ENCODE measurements around the gene BCL11B.

BCL11B gene

DNA sequence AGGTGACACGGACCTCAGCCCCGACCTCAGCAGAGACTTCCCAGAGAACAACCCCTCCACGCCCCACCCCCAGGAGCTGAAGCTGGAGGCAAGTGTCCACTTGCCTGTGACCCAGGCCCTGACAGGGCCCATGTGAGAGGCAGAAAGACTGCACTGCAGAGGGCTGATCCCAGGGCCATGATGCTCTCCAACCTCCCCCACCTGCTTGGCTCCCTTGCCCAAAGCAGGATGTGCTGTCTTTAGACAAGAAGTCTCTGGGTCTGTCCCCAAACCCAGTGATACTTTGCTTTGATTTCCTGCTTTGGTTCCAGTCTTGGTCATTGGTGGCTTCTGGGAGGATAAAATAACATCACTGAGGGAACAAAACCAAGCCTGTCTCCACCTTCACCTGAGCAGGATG, 59.4 kb downstream of the BCL11B start:
- TF ChIP-seq GATA2 (IDR thresholded peaks at IDR 0.05; ENCODE audit: low read depth, low read length) (no peak), GATA3 (IDR thresholded peaks at IDR 0.05; ENCODE audit: low read depth, low read length) (no peak)

DNA sequence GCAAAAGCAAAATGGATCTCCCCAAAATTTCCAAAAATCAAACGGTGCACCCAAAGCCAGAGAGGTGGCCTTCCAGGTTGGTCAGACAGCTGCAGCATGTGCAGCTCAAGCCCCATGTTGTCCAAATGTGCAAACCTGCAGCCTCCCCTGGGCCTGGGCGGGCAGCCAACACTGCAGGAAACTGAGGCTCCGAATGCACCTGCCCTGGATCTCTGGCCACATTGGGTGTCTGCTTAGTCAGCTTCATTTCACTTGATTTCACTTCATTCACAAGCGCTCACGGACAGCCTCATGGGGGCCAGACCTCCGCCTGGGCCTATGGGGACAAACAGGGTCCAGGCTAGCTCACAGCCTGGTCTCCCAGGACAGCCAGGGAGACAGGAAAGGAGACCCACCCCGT, 59.8 kb downstream of the BCL11B start:
- TF ChIP-seq GATA3 (IDR thresholded peaks at IDR 0.05; ENCODE audit: low read depth, low read length) (no peak), GATA2 (IDR thresholded peaks at IDR 0.05; ENCODE audit: low read depth, low read length) (no peak)

DNA sequence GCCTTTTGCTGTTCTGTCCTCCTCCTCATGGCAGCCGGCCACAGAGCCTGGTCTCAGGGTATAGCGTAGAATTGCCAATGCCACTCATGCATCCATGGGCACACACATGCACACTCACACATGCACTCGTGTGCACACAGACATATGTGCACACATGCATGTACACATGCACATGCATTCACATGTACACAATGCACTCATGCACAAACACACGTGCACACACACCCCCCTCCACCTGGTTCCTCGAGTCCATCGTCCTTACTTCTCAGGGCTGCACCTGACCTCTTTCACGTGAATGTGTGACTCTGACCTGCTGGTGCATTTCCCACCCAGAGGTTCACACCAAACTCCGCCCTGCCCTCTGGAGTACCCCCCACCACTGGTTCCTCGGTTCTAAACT, 60.6 kb downstream of the BCL11B start:
- TF ChIP-seq GATA3 (IDR thresholded peaks at IDR 0.05; ENCODE audit: low read depth, low read length) (no peak), GATA2 (IDR thresholded peaks at IDR 0.05; ENCODE audit: low read depth, low read length) (no peak)

DNA sequence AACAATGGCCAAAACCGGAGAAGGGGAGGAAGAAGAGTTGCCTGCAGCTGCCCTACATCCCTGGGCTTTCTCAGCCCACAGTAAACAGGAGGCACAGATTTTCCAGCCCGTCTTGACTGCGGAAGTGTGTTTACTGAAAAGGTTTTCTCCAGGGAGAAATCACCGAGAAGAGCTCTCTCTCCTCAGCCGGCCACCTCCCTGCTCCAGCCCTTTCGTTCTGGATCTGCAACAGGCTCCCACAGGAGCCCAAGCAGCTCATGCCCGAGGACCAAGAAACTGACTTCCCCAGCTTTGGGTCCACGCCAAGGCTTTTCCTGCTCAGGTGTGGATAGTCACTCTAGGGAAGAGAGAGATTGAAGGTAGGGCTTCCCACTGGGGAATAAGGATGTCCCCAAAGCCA, 61.7 kb downstream of the BCL11B start:
- TF ChIP-seq GATA2 (IDR thresholded peaks at IDR 0.05; ENCODE audit: low read depth, low read length) (no peak), GATA3 (IDR thresholded peaks at IDR 0.05; ENCODE audit: low read depth, low read length) (no peak)

DNA sequence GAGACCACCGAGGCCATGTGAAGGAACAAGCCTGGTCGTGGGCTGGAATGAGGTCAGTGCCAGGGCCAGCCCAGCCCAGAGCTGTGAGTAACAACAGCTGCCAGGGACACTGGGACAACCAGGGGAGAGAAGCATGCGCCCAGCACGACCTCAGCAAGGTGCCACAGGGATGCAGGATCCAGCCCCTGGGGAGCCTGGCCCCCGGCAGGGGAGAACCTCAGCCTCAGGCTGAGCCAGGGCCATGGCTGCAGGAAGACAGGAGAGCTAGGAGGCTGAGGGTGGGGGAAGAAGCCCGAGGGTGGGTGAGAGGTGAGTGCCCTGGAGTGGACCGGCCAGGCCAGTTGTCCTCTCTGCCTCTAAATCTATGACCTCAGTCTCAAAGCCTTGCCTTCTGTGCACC, 62.6 kb downstream of the BCL11B start:
- TF ChIP-seq GATA2 (IDR thresholded peaks at IDR 0.05; ENCODE audit: low read depth, low read length) (no peak), GATA3 (IDR thresholded peaks at IDR 0.05; ENCODE audit: low read depth, low read length) (no peak)

DNA sequence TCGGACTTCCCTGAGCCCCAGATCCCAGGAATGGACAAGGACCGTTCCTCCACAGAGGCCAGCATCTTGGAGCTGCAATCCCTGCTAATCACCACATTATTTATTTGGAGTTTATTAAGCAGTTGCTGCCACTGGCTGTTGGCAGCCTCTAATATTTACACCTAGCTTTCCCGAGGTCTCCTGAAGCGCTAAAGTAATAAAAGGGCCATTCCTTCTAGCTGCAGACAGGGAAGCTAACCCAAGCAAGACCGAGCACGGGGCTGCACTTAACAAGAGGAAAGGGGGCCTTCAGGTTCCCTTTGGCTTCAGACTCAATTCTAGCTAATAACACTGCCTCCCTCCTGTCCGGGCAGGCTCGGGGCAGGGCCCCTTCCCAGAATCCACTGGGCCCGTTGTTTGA, 63.7 kb downstream of the BCL11B start:
- TF ChIP-seq GATA2 (IDR thresholded peaks at IDR 0.05; ENCODE audit: low read depth, low read length) (no peak), GATA3 (IDR thresholded peaks at IDR 0.05; ENCODE audit: low read depth, low read length) (no peak)

DNA sequence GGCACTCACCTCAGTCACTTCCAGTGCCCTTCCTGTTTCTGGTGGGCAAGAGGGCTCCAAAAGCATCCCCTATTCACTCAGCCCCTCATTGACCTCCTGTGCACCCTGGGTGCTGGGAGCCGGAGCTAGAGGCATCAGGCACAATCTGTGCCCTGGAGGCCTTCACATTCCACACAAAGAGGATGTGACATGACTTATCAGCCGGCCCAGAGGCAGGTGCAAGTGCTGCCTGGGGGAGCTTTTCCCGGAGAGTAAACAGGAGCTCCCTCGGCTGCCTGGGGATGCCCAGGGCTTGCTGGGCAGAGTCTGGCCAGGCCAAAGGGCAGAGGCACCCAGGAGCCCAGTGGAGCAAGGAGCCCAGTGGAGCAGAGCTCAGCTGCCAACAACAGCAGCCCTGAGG, 64.5 kb downstream of the BCL11B start:
- TF ChIP-seq GATA2 (IDR thresholded peaks at IDR 0.05; ENCODE audit: low read depth, low read length): no peak
- TF ChIP-seq GATA3 (IDR thresholded peaks at IDR 0.05; ENCODE audit: low read depth, low read length): no peak

DNA sequence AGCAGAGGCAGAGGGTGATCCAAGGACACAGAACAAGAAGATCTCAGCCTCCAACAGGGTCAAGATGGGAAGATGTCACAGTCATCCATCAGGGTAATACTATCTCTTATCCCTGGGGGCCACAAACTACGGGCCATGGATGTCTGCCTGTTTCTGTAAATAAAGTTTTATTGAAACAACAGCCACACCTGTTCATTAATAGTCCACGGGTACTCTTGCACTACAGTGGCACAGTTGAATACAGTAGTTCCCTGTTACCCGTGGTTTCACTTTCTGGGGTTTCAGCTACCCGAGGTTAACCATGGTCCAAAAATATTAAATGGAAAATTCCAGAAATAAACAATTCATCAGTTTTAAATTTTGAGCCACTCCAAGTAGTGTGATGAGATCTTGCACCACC, 65.9 kb downstream of the BCL11B start:
- TF ChIP-seq GATA2 (IDR thresholded peaks at IDR 0.05; ENCODE audit: low read depth, low read length) (no peak), GATA3 (IDR thresholded peaks at IDR 0.05; ENCODE audit: low read depth, low read length) (no peak)

DNA sequence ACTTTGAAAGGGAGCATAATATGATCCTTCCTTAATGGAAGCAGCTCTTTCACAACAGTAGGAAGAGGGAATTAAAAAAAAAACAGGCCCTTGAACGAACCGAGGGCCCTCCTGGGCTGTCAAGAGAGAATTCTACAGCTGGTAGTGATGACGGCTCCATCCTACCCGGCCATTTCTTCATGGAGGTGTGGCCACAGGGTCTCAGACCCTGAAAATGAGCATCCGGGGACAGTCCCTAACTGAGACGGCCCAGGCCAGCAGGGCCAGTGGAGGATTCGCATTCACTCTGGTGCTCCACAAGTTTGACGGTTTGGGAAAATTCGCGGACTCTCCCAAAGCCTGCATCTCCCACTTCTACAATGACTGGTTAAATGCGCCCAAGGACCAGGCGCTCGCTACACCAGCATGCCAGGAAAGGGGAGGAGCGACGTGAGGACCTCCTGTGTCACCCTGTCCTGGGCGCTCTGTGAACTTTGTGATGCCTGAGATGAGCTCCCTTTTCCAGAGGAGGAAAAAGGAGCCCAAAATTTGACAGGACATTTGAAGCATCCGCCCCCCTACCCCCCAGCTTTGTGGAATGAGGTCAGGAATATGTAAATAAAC, 66.8 kb downstream of the BCL11B start:
- TF ChIP-seq GATA2 (IDR thresholded peaks at IDR 0.05; ENCODE audit: low read depth, low read length) (no peak), GATA3 (IDR thresholded peaks at IDR 0.05; ENCODE audit: low read depth, low read length) (no peak)

DNA sequence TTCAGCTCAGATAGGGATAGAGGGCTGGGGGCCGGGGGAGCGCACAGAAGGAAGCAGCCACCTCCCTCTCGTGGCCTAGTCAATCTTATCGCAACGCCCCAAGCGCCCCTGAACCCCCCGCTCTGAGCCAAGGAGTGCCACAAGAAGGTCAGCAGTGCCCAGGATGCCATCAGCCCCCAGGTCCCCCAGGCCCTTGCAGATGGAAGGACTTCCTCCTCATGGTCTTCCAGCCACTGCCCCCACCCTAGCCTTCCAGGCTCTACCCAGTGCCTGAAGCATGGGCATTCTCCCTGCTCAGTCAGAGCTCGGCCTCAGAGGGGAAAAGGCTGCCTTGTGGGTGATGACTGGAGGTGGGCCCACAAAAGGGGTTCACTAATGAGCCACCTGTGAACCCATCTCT, 68.2 kb downstream of the BCL11B start:
- no peak for TF ChIP-seq GATA2 (IDR thresholded peaks at IDR 0.05; ENCODE audit: low read depth, low read length)
- no peak for TF ChIP-seq GATA3 (IDR thresholded peaks at IDR 0.05; ENCODE audit: low read depth, low read length)

DNA sequence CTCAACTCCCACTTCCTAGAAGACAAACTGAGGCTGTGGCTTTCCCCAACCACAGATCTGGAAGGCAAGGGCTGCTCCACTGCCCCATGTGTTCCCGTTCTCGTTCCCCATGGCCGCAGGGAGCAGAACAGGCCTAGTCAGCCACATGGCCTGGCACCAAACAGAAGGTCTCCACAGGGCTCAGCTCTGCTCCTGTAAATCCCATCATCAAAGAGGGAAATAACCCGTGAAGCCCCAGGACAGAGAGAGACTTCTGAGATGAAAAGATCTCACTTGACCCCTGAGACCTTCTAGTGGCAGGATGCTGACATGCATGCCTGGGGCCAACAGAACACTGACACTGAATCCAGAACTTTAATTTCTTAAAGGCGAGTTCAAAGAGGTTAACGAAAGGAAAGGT, 68.9 kb downstream of the BCL11B start:
- TF ChIP-seq GATA2 (IDR thresholded peaks at IDR 0.05; ENCODE audit: low read depth, low read length) (no peak), GATA3 (IDR thresholded peaks at IDR 0.05; ENCODE audit: low read depth, low read length) (no peak)

DNA sequence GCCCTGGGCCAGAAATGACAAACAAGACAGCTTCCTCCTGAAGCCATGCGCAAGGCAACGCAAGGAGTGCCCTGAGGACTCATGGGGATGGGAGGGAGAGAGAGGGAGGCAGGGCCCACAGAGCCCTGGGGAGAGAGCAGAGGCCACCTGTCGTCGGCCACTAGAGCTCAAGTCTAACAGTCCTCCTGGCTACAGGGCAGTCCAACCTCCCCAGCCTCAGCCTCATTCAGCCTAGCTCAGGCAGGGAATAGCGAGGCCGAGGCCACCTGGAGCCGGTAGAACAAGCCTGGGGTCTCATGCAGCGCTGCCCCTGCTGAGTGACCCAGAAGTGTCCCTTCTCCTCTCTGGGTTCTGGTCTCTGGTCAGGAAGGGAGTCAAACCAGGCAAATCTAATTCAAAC, 69.5 kb downstream of the BCL11B start:
- TF ChIP-seq GATA2 (IDR thresholded peaks at IDR 0.05; ENCODE audit: low read depth, low read length) (no peak), GATA3 (IDR thresholded peaks at IDR 0.05; ENCODE audit: low read depth, low read length) (no peak)

DNA sequence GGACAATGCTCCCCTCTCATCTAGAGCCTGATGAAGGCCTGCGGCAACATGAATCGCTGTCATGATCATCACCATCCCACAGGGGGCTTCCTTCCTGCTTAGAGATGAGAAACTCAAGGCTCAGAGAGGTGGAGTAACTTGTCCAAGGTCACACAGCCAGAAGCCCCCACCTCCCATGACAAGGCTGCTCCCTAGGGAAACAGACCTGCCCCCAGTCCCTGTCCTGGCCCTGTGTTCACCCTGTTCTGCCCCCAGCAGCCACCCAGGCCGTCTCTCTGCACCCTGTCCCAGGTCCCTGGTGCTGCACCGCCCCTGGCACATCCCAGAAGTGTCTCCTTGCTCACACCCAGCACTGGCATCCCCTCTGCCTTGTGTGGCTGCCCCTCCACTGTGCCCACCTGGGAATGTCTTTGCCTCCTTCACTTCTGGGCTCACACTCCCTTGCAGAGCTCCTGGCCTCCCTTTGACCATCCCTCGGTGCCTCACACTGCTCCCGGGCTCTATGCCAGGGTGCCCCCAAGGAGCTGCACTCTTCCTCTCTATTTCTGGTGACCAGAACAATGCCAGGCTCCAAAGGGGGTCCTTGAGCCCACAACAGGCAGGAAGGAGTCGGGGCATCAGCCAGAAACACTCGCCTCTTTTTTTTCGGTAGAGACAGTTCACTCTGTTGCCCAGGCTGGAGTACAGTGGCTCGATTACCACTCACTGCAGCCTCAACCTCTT, 70.5 kb downstream of the BCL11B start:
- TF ChIP-seq GATA2 (IDR thresholded peaks at IDR 0.05; ENCODE audit: low read depth, low read length) (no peak), GATA3 (IDR thresholded peaks at IDR 0.05; ENCODE audit: low read depth, low read length) (no peak)

DNA sequence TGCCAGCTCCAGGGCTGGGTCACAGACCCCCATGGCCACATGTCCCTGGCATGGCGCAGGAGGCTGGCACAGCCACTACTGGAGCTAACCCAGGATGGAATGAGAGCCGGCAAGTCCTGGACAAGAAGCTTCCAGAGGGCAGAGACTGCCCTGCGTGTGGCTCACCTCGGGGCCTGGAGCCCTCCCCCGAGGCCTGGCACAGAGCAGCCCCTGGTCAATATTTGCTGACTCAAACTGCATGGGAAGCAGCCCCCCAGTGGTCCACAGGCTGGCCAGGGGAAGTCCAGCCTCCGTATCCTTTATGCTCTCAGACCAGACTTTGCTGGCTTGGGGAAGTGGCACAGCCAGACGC, 71.4 kb downstream of the BCL11B start:
- TF ChIP-seq GATA2 (IDR thresholded peaks at IDR 0.05; ENCODE audit: low read depth, low read length) (no peak), GATA3 (IDR thresholded peaks at IDR 0.05; ENCODE audit: low read depth, low read length) (no peak)

DNA sequence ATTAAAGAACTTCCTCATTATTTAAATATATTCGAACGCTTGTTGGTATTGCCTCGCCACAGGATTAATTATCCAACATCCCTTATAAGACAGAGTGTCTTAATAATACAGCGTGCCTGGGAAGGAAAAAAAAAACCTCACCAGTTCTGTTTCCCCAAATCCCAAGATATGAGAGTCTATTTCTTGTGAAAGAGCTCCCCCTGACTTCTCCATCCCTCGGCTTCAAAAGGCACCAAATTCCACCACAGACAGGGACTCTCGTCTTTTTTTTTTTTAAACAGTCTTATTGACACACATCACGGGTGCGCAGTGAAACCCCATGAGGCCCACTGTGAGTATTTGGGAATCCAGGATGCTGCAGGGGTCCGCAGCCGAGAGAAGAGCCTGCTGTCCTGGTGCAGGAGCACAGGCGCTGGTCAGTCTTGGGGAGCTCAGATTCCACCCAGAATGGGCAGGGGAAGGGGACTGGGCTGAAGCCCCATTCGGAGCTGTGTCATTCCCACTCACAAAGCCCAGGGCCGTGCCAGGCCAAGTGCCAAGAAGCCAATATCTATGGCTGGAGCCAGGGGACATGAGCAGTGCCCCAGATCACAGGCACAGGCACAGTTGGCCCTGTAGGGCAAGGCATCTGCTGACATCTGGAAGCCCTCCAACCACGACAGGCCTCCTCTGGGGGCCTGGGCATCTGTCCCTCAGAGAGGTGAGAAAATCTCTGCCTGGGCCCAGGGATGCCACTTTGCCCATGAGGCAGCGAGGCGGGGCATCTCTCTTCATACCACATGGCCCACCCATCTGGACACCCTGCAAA, 71.9 kb downstream of the BCL11B start:
- no peak for TF ChIP-seq GATA3 (IDR thresholded peaks at IDR 0.05; ENCODE audit: low read depth, low read length)
- no peak for TF ChIP-seq GATA2 (IDR thresholded peaks at IDR 0.05; ENCODE audit: low read depth, low read length)

Data from SH-SY5Y (cell line).